HuH-7.5 (cell line): ENCODE data around the gene SUSD1.

Source experiments
- DNase-seq: peaks from one replicate; pipeline ENCODE4 v3.0.0; 2011; ENCODE audit warnings: low spot score

Gene SUSD1

DNA sequence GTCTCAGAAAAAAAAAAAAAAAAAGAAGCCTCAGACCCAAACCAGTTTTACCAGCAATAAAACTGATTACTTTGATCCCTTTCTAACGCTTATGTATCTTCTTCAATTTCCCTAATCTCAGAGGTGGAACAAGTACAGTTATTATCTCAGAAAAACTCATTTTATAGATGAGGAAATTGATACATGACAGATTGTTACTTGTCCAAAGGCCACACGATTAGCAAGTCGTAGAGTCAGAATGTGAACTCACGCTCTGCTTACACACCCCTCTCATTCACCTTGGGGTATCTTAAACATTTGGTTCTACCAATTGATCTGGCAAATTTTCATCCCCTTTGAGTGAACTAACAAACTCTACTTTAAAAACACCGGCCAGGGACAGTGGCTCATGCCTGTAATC is 110.2 kb downstream of the SUSD1 start:
- DNase-seq, result no peak

DNA sequence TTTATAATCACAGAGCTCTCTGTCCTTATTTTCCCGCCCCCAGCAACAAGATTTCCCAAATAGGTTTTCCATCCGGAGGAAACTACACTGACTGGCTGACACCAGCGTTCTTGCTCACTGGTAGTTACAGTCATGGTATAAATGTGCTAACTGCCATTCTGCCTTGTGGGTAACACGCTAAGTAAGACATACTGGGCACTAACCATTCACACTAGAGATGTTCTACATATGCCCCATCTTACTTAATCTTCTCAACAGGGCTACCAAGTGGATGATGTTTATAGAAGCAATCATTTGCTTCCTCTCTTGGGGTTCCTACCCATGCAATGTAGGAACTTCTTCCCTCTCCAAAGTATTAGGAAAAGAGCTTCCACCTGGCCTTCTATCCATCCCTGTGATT is 111.5 kb downstream of the SUSD1 start:
- DNase-seq, result no peak

DNA sequence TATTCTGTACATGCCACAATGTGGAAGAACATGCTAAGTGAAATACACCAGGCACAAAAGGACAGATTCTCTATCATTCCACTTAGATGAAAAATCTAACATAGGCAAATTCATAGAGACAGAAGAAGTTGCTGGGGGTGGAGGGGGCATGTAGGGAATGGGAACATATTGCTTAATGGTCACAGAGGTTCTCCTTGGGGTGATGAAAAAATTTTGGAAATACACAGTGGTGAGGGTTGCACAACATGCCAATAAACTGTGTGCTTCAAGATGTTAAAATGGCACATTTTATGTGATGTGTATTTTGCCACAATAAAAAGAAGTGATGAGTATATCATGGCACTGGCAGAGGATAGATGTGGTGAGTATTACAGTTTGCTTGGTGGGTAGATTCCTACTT is 111.9 kb downstream of the SUSD1 start:
- no peak for DNase-seq

DNA sequence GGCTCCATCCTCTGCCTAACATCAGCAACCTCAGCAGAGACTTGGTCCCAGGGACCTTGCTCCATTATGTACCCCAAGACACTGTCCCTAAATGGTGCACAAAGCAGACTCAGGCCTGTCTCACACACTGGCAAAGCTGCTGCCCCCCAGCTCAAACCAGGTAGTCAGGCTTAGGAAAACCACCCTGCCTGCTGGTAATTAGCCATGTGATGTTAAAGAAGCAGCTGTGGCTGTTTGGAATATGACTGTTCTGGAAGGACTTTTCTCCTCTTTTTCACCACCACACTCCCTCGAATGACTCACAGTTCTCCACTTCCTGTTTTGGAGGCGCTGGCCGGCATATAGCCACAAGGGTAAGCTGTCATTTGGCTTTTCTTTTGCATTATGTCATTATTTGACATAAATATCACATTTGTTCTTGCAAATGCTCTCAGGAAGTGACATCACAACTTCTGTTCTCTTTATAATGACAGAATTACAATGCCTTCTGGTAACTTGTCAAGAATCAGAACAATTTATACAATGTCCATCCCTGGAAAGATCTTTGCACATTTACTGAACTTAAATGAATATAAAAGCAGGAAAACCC is 113.9 kb downstream of the SUSD1 start:
- DNase-seq, result no peak

DNA sequence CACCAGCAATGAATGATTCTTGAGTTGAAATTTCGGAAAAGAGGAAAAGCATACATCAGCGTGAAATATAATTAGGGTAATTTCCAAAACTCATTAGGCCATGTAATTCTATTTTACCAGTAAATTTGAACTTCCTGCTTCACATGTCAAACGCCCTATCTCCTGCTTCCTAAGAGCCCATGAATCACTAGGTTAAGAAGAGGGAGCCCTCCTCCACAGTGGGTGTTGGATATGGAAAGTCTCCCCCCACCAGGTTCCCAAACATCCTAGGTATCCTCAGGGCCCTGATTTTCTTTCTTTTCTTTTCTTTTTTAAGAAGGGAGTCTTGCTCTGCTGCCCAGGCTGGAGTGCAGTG is 115.2 kb downstream of the SUSD1 start:
- DNase-seq, result no peak

DNA sequence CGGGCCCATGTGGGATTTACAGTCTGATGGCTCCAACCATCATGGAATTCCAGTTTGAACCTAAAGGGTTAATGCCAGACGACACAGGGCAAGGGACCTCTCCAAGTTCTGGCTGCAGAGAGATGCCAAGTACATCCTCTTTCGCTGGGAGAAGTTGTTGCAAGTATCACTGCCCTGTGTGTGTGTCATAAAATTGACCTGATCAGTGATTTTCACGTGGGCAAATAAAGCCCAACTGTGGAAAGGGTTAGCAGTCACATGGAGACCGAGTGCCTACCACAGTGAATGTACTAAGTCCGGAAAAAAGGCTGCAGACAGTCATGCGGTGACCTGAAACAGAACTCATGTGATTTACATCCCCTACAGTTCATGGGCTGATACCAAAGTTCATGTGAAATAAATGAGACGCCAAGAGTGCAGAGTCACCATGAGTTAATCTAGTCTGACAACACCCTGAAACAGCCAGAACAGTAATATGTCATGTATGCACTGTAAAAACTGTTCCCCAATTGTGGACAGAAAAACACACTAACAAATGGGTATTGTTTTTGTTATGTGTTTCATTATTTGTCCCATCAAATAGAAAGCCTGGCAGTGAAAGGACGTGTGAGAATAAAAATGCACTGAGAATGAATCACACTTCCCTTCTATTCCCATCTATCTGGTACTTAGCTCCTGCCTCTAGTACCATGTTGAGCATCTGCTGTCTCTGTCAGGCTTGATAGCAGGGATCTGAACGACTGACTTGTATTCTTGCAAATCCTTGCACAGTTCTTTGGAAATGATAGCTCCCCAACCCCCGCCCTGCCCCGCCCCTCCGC is 115.7 kb downstream of the SUSD1 start:
- DNase-seq, result no peak

DNA sequence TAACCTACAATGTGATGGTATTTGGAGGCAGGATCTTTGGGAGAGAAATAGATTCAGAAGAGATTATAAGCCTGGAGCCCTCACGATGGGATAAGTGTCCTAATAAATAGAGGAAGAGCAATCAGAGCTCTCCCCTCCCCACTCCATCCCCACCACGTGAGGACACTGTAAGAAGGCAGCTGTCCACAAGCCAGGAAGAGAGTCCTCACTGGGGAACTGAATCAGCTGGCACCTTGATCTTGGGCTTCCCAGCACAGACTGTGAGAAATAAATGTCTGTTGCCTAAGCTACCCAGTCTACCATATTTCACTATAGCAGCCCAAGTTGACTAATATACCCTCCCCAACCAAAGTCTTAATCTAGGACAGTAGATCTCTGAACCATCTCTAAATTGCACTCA is 118.1 kb downstream of the SUSD1 start:
- DNase-seq, result no peak

DNA sequence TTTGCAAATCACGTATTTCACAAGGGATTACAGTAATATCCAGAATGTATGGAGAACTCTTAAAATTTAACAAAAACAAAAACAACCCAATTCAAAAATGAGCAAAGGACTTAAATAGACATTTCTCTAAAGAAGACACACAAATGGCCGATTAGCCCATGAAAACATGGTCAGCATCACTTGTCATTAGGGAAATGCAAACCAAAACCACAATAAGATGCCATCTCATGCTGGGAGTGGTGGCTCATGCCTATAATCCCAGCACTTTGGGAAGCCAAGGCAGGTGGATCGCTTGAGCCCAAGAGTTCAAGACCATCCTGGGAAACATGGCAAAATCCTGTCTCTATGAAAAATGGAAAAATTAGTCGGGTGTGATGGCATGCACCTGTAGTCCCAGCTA is 120.2 kb downstream of the SUSD1 start:
- DNase-seq, result no peak

DNA sequence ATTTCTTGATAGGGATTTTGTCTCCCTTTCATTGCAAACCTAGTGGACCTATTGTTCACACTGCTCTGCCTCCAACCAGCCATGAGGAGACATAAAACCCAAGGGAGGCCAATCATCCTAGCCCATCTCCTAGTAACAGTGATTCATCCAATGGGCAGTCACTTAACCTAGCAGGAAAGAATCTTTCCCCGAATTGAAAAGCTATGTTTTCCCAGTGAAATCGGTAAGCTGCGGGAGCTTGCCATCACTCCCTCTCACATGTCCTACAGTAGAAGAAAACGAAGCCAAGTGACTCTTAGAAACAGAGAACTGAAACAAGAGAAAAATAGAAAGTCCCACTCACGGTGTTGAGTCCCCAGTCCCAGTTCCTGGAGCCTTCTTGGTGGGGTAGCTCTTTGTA is 123.3 kb downstream of the SUSD1 start:
- DNase-seq, result no peak

DNA sequence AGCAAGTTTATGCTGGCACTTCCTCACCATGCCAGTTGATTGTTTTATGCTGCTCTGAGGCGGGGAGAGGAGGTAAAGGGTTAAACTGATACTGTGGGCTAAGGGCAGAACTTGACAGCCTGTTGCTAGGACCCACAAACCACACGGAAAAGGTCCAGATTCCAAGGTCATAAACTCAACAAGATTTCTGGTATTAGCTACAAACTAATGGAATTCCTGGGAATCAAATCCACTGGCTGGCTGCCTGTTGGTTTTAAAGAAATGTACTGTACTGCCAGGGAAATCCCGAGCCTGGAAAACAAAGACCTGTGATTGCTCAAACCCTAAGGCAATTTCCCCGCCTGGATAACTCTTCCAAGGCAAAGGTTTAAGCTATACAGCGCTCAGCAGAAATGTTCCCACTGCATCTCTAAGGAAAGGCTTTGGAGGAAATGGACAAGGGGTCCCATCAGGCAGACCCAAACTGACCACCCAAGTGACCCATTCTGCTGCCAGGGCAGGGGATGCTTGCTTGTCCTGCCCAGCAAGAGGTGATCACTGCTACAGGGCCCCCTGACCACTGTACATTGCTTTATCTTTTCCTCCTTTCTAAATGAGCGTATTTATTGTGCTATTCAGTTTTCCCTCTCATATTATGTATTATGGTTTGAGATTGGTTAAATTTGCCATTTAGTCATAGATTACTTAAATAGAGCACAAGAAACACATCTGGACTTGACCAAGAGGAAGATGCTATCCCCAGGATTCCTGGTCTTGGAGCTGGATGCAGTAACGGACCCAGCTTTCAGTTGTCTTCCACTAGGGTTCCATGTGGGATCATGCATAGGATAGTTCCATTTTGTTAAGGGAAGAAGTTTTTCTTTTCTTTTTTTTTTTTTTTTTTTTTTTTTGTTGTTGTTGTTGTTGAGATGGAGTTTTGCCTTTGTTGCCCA is 124.3 kb downstream of the SUSD1 start:
- DNase-seq, result no peak

DNA sequence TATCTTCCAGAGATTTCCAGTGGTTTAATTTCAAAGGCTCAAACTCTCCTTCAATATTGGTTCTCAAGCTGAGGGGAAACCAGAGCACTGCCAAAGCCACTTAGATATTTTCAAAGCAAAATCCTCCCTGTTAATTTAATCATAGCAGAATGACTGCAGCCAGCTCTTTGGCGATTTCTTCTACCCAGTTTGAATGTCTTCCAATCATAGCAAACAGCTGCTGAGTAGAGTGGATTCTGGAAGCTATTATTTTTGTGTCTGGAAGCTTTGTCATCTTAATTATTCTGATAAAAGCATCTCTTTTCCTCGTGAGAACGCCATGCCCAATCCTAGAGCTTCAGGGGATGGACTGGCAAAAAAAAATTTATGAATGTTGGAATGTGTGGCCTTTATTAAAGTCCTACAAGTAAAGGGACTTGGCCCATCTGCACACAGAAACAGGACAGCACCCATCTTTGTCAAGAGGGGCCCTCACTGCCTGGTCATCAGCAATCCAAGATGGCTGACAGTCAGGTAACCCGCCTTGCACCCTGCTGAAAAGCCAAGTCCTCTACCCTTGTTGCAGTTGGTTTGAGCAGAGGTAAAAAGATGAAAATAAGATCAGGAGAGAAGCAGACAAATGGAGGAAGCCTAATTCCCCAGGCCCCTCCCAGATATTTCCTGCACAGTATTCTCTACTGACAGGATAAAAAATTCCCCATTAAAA is 125.1 kb downstream of the SUSD1 start:
- DNase-seq, result no peak

DNA sequence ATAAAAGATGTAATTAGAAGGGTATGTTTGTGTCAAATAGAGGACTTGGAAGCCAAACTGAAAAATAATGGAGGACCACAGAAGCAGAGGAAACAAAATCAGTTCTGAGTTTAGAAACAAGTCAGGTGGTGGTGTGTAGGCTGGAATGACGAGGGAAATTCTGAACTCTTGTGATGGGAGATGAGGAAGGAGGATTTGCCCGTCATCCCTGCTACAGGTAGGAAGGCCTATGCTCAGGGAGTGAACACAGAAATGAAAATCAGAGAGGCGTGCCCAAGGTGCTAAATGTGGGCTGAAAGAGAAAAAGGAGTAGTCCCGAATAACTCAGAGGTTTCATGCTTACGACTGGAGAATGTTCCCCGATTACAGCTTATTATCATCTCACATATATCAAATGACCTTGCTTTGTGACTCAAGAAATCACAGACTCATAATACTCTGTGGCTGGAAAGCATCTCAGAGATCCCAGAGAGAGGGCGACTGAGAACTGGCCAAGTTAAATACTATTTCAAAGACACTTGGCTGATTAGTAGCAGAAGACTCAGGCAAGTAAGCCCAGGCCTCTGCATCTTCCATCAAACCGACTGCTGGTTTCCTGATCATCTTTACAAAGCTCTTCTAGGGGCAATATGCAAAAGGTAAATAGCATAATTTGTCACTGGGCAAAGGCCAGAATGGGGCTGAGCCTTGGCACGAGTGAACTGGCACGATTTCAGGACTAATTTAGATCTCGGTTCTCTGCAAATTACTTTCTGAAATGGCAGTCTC is 126.0 kb downstream of the SUSD1 start:
- DNase-seq, result no peak

DNA sequence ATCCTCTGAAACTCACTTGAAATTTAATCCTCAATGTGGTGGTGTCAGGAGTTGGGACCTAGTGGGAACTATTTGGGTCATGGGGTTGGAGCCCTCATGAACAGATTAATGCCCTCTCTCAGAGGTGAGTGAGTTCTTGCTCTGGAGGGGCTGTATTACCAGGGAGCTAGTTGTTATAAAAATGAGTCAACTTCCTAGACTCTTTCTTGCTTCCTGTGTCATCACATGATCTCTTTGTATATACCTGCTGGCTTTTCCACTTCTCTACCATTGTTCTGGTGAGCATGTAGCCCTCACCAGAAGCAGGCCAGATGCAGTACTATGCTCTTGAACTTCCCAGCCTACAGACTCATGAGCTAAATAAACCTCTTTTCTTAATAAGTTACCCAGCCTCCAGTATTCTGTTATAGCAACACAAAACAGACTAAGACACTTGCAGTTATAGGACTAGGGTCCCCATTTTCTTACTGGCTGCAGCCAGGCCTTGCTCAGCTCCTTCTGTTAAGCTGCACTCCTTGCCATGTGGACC is 127.5 kb downstream of the SUSD1 start:
- DNase-seq, result no peak

DNA sequence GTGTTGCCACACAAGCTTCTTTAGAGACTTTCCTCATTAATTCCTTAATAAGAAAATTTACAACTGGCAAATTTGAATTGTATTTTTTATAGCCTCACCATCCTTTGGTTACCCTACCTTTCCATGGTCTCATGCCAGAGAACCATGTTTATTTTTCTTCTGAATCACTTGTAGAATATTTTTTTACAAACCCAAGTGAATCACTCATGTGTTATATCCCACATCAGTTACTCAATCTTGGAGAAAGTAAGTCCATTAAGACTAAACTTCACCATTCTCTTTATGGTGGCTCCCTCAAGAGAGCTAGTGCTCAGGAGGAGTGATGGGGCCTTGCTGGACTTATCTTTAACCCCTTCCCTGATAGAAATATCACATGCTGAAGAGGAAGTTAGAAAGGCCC is 128.9 kb downstream of the SUSD1 start:
- no peak for DNase-seq

DNA sequence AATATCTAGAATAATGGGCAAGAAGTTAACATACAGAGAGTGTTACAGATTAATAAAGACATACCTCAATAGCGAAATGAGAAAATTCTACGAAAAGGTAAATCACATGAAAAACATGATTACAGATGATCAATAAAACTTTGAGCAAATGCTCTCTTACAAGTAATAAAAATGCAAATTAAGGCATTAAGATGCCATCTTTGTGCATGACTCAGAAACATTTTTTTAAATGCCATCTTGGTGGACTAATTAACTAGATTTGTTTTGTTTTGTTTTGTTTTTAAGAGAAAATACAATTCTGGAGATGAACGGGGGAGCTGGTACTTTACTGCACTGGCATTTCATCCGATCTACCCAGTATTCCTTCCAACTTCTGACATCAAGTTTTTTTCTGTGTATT is 130.2 kb downstream of the SUSD1 start:
- DNase-seq, result no peak

DNA sequence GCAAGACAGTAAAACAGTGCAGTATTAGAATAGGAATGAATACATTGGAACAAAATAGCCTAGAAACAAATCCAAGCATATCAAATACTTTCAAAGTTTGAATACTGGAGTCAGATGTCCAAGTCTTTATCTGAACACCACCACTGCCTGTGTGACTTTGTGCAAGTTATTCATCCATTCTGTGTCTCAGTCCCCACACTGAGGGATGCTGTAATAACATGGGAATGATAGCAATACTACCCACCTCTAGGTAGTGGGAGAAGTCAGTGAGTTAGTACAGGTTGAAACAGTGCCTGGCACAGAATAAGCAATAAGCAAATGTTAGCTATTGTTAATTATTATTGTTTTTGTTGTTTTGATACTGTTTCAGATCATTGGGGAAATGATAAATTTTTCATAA is 130.9 kb downstream of the SUSD1 start:
- DNase-seq, result no peak

DNA sequence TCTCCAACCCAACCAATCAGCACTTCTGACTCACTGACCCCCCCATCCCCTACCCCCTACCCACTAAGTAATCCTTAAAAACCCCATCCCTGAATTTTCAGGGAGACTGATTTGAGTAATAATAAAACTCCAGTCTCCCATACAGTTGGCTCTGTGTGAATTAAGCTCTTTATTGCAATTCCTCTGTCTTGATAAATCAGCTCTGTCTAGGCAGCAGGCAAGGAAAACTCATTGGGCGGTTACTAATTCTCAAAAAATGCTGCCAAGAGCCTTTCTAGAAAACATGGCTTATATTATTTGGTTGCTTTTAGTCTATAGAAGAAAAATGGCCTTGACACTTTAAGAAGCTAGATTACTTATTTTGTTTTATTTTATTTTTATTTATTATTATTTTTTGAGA is 131.7 kb downstream of the SUSD1 start:
- DNase-seq, result no peak

DNA sequence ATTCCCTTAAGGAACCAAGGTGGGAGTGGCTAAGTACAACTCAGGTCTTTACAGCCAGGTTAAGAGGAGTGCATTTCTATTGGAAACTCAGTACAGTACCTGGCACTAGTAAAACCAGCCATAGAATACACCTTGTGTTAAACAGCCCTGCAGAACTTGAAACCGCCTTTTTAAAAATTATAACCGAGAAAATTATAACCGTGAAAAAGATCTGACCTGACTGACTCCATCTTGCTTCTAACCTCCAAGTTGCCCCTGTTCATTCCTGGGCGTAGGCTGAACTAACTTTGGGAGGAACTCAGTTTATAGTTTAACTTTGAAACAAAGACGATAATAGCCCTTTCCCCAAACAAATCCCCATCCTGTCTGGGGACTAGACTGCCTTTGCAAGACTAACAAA is 132.3 kb downstream of the SUSD1 start:
- DNase-seq, result no peak

DNA sequence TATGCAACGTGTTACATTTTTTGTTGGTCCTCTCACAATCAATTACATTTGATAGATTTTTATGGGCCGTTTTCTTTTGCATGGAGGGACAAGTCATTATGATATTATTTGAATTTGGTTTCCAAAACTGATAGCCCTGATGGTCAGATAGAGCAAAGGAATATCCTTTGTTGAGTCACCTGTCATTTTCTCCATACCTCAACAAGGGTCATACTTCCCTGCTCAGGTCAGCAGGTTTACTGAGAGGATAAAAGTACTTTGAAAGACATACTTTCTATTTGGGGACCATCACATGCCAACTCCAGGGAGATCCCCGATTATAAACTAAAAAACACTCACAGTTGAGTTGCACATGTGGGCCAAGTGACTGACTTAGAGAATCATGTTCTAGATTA is 132.9 kb downstream of the SUSD1 start:
- DNase-seq, result no peak

DNA sequence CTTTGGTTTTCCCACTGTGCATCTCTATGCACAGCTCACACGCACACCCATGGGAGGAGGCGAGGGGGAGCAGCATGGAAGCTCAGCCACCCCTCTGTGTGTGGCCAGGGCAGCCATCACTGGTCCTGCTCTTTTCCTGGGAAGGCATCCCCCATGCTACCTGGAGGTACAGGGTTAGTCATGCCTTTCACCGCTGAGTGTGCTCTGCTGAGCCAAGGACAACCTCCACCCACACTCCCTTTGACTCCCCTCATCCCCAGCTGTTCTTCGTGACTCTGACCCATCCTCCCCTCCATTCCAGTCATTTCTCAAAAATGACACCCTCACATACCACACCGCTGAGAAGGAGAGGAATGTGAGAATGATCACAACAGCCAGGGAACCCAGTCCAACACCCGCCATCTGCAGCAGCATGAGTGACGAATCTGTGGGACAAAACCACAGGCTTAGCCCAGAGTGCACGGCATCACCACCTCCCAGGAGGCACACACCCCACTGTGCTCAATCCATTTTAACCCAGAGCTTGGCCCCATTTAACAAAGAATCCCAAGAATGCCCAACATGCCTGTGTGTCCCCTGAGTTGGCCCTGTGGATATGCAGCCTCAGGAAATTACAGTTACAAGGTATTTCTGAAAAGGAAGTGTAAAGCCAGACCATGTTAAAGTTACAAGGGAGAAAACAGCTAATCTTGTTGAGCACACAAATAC is 133.4 kb downstream of the SUSD1 start:
- DNase-seq, result no peak

DNA sequence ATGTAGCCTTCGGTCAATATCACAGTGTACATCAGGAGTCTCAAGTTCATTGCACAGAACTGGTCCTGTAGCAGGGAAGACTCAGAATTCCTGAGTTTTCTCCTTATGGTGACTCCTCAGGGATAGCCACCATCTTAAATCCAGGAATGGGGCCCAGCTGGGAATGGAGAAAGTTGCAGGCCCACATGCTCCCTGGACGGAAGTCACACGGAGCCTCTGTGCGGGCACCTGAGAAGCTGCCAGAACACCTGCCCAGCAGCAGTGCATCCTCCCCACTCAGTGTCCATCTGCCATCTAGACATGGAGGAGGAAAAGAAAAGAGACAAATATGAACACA is 133.9 kb downstream of the SUSD1 start:
- no peak for DNase-seq
